GM12878 (cell line): Measurements from ENCODE around the gene LGALS3BP.

ENCODE experiments used
- CTCF ChIP-seq, 3 experiments: IDR thresholded peaks in 2 of 3; conservative IDR thresholded peaks in 1 of 3; 2 replicates each; pipeline ENCODE4 v1.5.1; 2011; ENCODE audit warnings: low read depth in 3 of 3, low read length in 3 of 3, mild to moderate bottlenecking in 3 of 3, control low read depth in 2 of 3, moderate library complexity in 2 of 3, inconsistent platforms in 1 of 3, mixed read lengths in 1 of 3; ENCODE audit not compliant: control insufficient read depth in 2 of 3, insufficient read depth in 1 of 3; ENCODE audit errors: extremely low read depth in 1 of 3
- EP300 ChIP-seq, 2 experiments: fragments of 150-350 bp in 1 of 2; IDR thresholded peaks; 2 replicates each; pipeline ENCODE4 v1.6.1; 2011 to 2012; ENCODE audit warnings: low read depth in 2 of 2, low read length in 2 of 2, borderline replicate concordance in 1 of 2, improper control_type of control experiment in 1 of 2, inconsistent platforms in 1 of 2; ENCODE audit not compliant: control insufficient read depth in 1 of 2
- EZH2 ChIP-seq: IDR thresholded peaks from 2 replicates; pipeline ENCODE4 v1.6.1; 2012; ENCODE audit warnings: low read depth, mild to moderate bottlenecking, control low read depth, inconsistent platforms, low read length, borderline replicate concordance; ENCODE audit not compliant: control insufficient read depth
- POLR2A ChIP-seq: IDR thresholded peaks from 2 replicates; pipeline ENCODE4 v1.6.1; 2011; ENCODE audit warnings: low read depth, mild to moderate bottlenecking, low read length

GRCh38 chr17:79027274-79027924 is 47.7 kb upstream of the LGALS3BP start:
- TF ChIP-seq POLR2A (no peak), EP300 (IDR thresholded peaks at IDR 0.05; ENCODE audit: borderline replicate concordance in 1 of 2, control insufficient read depth in 1 of 2, low read depth in 2 of 2, low read length in 2 of 2) (no peak), CTCF (IDR thresholded peaks at IDR 0.05 in 2 of 3, conservative IDR thresholded peaks at IDR 0.05 in 1 of 3; ENCODE audit: control insufficient read depth in 2 of 3, extremely low read depth in 1 of 3, insufficient read depth in 1 of 3, low read depth in 3 of 3, low read length in 3 of 3) (no peak), EZH2 (no peak)
